HG03457 (cell line): ENCODE results near the gene ZNF800.
A peak's percentile ranks its signal among the peaks of the same experiment; 100 is the strongest.

ENCODE experiments used
- ATAC-seq: cut with Tn5 transposase; IDR thresholded peaks from one replicate; pipeline ENCODE4 v1.9.1; 2021; ENCODE audit warnings: moderate number of reproducible peaks; ENCODE audit not compliant: unreplicated experiment

Gene ZNF800

DNA sequence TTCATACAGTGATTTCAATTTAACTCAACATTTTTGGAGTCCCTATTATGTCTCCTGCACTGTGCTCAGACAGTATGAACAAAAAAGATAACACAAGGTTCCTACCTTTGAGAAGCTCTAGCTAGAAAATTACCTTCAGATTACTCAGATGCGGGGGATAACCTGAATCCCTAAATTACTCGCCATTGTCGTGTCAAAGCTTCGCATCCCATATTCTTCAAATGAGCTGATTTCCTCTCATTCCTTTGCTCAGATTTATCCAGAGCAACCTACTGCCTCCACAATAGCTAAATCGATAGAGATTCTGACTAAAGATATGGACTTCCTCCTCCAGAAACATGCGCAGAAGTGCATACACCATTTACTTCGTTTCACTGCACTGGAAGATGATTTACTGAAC lies 42.6 kb downstream of the ZNF800 start:
- no peak for ATAC-seq

GRCh38 chr7:127348247-127348631 lies 44.3 kb downstream of the ZNF800 start:
- ATAC-seq, result no peak

DNA sequence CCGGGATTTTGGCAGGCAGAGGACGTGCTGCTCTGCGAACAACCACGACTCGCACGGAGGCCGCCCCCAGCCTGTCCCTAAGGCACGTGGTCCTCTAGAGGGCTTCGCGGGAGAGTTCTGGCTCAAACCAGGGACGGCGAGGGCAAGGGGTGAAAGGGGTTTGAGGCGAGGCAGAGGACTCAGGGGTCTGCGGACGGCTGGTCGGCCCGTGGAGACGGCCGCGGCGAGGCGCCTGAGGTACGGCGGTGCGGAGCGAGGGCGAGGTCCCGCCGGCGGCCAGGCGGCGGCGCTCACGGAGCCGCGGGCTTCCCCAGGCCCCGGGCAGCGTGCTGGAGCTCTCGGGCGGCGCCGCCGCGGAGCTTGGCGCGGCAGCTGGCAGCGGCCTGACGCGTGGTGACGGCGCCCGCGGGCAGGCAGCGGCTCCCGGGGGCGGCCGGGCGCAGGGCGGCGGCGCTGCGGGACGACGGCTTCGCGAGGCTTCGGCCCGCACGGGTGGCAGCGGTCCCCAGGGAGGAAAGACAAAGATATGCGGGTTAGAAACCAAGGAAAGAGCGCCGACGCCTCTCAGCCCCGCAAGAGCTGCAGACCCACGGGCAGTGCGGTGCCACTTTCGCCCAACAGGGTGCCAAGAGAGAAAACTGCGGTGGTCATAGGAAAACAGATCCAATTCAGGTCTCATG lies 44.8 kb downstream of the ZNF800 start:
- ATAC-seq, result peak; percentile 98

- ATAC-seq, result no peak
Measured at GRCh38 chr7:127346575-127347256, 45.8 kb downstream of the ZNF800 start.

DNA sequence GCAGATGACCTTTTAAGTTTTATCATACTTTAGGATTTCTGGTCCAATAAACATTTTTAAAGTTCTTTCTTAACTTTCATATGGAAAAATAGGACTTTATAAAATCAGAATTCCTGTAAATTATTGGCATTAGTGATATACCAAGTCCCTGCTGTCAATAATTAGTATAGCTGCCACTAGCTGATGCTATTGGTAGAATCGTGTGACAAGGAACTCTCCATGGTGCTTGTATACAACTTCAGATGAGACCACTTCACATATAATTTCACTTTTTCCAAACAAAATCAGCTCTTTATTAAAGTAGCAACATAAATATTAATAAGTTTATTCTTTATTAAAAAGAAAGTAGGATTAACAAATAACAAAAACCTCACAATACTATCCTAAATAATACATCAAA lies 49.9 kb downstream of the ZNF800 start:
- no peak for ATAC-seq

- no peak for ATAC-seq
Measured at GRCh38 chr7:127338122-127338521, 54.4 kb downstream of the ZNF800 start.

DNA sequence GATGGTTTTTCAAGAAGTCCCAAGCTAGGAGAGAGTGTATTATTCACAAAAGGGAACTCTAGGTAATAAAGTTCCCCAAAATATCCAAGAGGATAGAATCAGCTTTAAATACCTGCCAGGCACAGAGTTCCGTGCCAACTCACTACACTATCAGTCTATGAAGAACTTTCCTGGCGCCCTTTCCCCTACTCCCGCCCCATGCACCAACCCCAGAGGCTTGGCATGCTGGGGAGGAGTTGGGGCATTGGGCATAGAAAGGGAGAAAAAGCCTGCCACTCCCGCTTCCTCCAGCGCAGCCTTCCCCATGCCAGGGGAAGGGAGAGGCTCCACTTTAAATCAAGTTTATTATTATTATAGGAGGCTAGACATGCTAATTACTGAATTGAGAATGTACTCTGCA lies 54.9 kb downstream of the ZNF800 start:
- ATAC-seq, result no peak

DNA sequence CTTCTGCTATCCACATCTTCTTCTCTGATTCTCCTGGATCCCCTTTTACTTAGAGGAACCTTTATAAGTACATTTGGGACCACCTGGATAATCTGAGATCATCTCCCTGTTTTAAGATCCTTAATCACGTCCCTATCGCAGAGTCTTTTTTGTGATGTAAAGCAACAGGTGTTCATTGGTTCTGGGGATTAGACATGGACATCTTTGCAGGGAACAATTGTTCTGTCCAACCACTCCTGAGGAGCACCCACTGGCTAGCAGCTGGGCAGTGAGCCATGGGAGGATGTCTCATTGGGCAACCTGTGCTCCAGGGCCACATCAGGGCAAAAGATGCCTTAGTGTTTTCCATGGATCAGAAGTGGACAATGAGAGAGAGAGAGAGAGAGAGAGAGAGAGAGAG lies 56.0 kb downstream of the ZNF800 start:
- ATAC-seq, result no peak

DNA sequence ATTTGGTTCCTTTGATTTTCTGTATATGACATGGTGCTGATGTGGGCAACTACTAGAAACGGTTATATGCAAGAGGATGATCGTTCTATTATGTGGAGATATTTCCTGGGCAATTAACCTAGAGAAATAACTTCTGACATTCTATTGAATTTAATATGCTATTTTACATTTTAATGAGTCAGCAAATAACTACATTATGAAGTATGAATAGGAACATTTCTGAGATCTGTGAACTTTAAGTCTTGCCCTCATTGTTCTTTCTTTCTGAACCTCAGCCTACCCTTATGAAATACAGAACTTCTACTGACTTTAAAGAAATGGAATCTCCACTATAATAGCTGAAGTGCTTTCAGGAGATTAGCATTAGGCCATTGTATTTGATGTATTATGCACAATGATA lies 59.6 kb downstream of the ZNF800 start:
- no peak for ATAC-seq

DNA sequence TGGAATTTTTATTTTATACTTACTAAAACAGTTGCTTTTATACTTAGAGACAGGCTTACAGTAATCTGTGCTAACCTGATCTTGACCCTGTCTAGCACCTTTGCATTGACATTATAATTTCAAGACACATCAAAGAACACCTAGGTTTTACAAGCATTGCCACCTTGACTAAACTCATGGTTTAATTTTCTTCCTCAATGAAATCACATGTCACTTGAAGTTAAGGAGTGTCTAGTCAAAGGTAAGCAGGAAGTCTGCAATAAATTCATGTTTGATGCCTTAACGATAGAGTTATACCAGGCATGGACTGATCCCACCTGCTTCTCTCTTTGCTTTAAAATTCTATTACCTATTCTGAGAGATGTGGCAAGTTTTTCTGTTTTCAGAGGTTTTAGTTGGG lies 62.4 kb downstream of the ZNF800 start:
- no peak for ATAC-seq

DNA sequence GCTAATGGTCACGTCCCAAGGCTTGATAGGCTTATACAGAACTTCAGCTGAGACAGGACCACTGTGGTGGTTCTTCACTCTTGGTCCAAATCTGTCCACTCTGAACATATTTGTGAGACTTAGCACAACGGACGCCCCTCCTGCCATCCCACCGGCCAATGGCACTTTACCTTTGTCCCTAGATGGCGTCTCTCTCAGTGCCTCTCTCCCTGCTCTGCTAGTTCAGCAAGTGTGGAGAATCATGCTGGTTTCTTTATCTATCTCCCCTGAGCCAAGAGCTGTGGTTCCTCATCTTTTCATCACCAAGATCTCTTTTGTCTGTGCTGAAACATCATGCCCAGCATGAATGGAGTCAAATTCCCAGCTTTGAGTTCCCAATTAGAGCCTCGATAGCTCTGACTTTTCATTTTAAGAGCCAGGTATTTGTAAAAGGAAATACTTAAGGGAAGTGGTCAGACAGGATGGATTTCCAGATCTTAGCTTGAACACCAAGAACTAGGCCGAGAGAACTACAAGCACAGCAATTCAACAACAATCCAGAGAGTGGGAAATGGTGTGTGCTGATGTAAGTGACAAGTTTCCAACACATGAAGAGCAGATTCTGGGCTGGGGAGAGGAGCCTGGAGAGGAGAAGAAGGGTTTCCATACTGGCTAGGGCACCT lies 69.5 kb downstream of the ZNF800 start:
- ATAC-seq, result no peak

DNA sequence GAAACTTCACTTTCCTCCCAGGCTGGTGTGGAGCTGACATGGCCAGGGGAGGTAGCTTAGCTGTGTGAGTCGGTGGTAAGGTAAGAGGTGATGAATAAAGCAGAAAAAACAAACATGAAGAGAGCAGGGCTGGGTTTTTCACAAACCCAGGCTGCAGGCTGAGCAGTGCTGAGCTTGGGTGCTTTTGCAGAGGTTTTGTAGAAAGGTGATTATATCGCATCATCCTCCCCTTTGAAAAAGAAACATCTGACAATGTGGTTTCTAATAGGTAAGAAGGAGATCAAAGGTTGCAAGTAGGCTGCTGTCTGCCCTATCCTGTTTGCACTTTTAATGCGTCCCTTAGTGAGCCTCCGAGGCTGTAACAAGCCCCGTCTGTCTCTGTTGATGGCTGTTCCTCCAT lies 70.2 kb downstream of the ZNF800 start:
- ATAC-seq, result no peak

DNA sequence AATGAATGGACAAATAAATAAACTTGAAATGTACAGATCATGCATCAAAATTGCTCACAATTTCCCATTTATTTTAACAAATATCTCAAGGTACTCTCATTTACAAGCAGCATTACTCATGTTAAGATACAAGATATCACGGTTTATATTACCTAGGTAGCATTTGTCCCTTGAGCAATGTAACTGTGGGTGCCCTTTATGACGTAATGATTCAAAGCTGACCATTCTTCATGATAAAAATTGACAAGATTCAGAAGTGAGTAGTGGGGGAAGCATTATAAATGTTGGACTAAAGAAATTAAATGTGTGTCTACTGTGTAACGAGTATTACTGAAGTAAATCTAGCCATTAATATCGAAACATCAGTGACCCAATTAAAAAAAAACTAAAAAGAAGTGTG lies 71.5 kb downstream of the ZNF800 start:
- no peak for ATAC-seq
